GM23248 (cell line): Measurements from ENCODE around the gene SUSD5.

Source experiments
- EZH2 ChIP-seq: fragments of 200-600 bp; sonication (generic); IDR thresholded peaks from 2 replicates; pipeline ENCODE4 v1.6.1; 2018; ENCODE audit warnings: antibody characterized with exemption, mild to moderate bottlenecking; ENCODE audit not compliant: insufficient read depth, poor library complexity, severe bottlenecking
- EZH2phosphoT487 ChIP-seq: fragments of 200-600 bp; sonication (generic); IDR thresholded peaks from 2 replicates; pipeline ENCODE4 v1.6.1; 2018; ENCODE audit warnings: antibody characterized with exemption, moderate library complexity, mild to moderate bottlenecking, low read depth; ENCODE audit not compliant: insufficient read depth

GRCh38 chr3:33202711-33203457 lies 15.7 kb downstream of the SUSD5 start:
- TF ChIP-seq EZH2: no peak
- TF ChIP-seq EZH2phosphoT487: no peak
